ENCODE measurements around the gene EID2. TPM values are rescaled to one million over a fixed set of nuclear protein-coding genes. Genes with fewer than 3 reads are reported as not detected.

The EID2 gene
- 19.2 and 19.6 TPM in 2 replicates for total RNA-seq

GRCh38 chr19:39539518-39540332, at the start of gene EID2:
TSS of gene EID2 (minus strand) at chr19:39540161. CDS start at chr19:39540079, 82 bp downstream.
- DNase-seq (ENCODE audit: low read depth, low spot score), result peak; percentile 81

DNA sequence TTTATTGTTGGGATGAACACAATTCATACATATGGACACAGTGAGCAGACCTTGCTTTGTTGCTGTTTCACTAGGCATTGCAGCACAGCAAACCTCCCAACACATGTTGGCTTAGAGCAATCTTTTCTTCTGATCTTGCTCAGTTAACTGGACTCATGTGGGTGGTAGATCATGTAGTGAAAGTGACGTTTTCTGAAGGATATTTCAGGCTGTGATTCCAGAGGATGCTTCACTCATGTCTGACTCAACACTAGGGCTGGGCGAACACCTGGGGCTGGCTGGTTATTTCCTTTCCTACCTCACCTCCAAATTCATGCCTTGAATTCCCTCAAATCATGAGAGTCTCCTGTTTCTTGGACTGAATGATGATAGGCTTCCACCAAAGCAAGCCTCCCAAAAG, 48.1 kb upstream of the EID2 start:
- DNase-seq (ENCODE audit: low read depth, low spot score), result no peak

GRCh38 chr19:39587496-39587895, 47.5 kb upstream of the EID2 start:
- DNase-seq (ENCODE audit: low read depth, low spot score), result no peak

DNA sequence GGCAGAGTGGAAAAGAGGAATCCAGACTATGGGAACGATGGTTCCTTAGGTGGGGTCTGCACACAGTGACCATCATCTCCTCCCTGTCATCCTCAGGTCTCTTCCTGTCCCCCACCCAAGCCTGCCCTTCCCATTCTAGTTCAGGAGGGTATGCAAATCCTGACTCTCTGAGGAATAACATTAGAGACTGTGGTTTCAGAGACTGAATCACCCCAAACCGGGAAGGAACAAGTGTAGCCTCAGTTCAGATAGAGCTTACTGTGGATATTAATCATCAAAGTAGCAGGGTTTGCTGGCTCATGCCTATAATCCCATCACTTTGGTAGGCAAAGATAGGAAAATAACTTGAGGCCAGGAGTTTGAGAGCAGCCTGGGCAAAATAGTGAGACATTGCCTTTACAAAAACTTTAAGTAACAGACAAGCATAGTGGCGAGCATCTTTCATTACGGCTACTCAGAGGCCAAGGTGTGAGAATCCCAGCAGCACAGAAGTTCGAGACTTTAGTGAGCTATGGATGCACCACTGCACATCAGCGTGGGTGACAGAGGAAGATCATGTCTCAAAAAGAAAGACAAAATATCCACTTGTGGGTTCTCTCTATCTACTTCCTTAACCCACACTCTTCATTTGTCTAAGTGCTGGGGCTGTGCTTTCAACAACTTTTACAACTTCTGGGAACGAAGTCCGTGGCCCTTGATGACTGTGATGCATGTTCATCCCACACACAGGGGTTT, 43.1 kb upstream of the EID2 start:
- no peak for DNase-seq (ENCODE audit: low read depth, low spot score)

GRCh38 chr19:39582442-39582841, 42.5 kb upstream of the EID2 start:
- no peak for DNase-seq (ENCODE audit: low read depth, low spot score)

DNA sequence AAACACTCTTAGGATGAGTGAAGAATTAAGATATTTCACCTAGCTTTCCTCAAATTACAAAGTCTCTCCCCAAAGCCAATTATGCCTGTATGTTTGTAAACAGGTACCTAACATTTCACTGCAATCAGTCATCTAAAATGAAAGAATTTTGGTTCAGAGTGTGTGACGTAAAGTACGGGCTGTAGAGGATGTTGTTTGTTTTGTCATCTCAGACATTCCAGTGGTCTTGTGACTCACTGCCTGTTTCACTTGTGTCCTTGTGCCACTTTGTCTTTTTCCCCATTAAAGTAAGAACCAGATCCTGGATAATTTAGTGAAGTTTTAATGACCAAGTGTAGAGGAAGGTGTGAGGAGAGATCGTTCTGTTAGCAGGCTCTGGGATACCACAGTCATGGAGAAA, 28.6 kb upstream of the EID2 start:
- no peak for DNase-seq (ENCODE audit: low read depth, low spot score)

GRCh38 chr19:39566064-39566463, 26.1 kb upstream of the EID2 start:
- DNase-seq (ENCODE audit: low read depth, low spot score), result no peak

DNA sequence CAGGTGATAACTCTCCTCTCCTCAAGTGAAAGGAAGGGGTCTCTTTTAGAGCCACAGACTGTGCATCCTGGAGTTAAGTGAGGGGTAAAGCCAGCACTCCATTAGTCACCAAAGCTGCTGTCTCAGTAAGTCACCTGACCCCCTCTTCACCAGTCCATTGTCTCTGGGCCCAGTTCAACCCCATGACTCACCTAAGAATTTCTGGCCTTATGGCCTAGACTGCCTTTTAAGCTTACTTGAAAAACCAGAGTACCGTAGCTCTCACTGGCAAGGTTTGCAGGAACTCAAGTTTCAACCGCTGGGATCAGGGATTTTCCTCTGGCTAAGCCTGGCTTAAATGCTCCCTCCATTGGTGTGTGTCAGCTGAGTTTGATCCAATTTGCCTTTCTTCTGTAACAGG, 23.4 kb upstream of the EID2 start:
- DNase-seq (ENCODE audit: low read depth, low spot score), result no peak

- no peak for DNase-seq (ENCODE audit: low read depth, low spot score)
Measured at GRCh38 chr19:39558624-39559117, 18.7 kb upstream of the EID2 start.

DNA sequence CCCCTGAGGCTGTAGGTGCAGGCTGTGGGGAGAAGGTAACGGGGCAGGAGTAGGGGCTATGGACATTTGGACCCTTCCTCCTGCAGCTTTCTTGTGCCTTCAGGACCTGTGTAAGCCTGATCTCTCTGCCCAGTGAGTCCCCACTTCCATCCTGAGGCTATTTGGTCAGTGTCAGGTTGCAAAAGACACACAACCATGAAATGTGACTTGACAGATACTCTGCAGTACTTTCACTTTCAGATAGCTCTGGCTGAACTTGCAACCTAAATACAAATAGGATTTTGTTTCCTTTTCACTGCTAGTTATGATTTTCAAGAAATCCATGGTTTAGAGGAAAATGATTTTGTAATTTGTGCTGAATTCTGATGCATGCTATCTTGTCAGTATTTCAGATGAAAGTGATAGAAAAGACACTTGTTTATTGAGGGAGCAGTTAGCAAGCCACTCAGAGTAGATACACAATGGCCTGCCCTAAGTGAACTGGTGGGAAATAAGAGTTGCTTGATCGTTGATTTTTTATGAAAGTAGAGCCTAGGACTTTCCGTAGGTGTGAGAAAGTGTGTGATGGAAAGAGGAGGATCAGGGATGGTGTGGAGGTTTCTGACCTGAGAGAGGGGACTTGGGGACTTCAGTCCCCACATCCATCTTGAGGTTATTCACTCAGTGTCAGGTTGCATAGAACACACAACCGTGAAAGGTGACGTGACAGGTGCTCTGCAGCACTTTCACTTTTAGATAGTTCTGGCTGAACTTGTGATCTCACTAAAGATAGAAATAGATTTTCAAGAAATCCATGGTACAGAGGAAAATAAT, 18.1 kb upstream of the EID2 start:
- DNase-seq (ENCODE audit: low read depth, low spot score), result no peak

GRCh38 chr19:39555883-39556282, 15.9 kb upstream of the EID2 start:
- no peak for DNase-seq (ENCODE audit: low read depth, low spot score)

DNA sequence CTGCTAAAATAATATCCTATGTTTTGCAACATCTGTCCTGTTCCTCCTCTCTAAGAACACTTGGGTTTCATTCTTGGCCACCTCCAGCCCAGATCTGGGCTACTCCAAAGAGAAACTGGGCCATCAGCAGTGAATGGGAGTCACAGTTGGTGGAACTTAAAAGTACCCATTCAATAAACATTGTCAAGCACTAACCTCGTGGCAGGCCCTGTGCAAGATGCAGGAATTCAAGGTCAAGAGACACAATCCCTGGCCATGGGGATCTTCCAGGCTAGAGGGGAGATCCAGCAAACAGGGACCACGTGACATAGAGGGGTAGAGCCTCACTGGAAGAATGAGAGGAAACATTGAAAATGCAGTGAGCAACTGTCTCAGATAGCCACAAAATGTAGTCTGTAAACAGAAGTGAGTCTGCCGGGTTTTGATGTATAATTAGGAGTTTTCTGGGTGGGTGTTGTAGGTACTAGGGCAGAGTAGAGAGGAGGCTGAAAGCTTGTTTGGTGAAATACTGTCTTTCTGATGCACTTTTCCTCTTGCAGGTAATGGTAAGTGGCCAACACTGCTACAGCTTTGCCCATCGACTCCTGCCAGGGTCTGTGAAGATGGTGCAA, 14.8 kb upstream of the EID2 start:
- DNase-seq (ENCODE audit: low read depth, low spot score), result no peak

GRCh38 chr19:39553082-39553652, 13.2 kb upstream of the EID2 start:
- no peak for DNase-seq (ENCODE audit: low read depth, low spot score)

DNA sequence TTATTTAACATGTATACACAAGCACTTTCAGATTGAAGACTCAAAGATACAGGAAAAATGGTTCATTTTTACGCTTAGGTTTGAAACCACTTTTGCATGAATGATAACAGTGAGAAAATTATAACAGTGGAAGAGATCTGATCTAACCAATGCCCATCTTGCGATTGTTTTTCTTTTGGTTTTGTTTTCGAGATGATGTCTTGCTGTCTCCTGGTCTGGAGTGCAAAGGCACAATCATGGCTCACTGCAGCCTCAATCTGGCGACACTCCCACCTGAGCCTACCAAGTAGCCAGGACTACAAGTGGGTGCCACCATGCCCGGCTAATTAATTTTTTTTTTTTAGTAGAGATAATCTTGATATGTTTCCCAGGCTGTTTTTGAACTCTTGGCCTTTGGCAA, 10.2 kb upstream of the EID2 start:
- no peak for DNase-seq (ENCODE audit: low read depth, low spot score)

- DNase-seq (ENCODE audit: low read depth, low spot score), result no peak
Measured at GRCh38 chr19:39546599-39546998, 6.6 kb upstream of the EID2 start.

DNA sequence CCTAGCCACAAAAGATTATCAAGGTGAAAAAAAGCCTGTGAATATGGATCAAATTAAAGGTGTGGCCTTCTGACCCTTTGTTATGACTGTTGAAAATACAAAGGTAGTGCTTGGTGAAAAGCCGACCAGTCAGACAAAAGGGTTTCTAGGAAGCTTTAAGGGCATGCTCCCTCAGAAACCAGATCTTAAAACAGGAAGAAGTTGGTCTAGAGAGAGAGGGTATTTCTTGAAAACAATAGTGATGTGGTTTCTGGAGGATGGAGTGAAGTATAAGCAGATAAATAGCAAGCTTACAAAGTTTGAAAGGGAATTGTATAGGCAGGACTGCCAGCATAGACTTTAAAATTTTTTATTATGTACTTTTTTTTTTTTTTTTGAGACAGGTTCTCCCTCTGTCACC, 5.0 kb upstream of the EID2 start:
- no peak for DNase-seq (ENCODE audit: low read depth, low spot score)

- DNase-seq (ENCODE audit: low read depth, low spot score), result no peak
Measured at GRCh38 chr19:39544226-39544903, 4.4 kb upstream of the EID2 start.

- no peak for DNase-seq (ENCODE audit: low read depth, low spot score)
Measured at GRCh38 chr19:39543477-39543857, 3.5 kb upstream of the EID2 start.

- DNase-seq (ENCODE audit: low read depth, low spot score), result peak; percentile 47
Measured at GRCh38 chr19:39542206-39542605, 2.2 kb upstream of the EID2 start.

- DNase-seq (ENCODE audit: low read depth, low spot score), result no peak
Measured at GRCh38 chr19:39540333-39540673, 342 bp upstream of the EID2 start.

DNA sequence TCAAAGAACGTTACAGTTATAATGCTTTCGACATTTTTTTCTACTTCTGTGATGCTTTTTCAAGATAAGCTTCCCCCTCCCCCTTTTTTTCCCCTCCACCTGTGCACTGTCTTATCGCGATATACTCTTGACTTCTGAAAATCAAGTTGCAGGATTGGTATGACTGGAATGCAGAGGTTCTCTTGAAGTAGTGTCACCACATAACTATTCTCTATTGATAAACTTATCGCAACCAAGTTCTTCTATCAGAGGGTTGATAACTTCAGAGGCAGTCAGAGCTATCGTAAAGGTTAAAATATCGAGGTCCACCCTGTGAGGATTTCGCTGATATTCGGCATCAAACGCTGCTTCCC, 820 bp downstream of the EID2 start:
- DNase-seq (ENCODE audit: low read depth, low spot score), result no peak

Data from pulmonary artery endothelial cell (primary cell).